Kidney epithelial cell (primary cell): ENCODE measurements around the gene IQCE. TPM values are rescaled to one million over a fixed set of nuclear protein-coding genes. Genes with fewer than 3 reads are reported as not detected.

Experiments
- DNase-seq: peaks from one replicate; pipeline ENCODE4 v3.0.0-alpha.2; 2010; ENCODE audit warnings: low read depth
- H3K27me3 ChIP-seq: 2 replicates; pipeline ENCODE4 v1.6.0; 2011; ENCODE audit warnings: low read length; ENCODE audit not compliant: control insufficient read depth, insufficient read depth
- H3K36me3 ChIP-seq: 2 replicates; pipeline ENCODE4 v1.5.1; 2011; ENCODE audit warnings: low read length; ENCODE audit not compliant: control insufficient read depth, insufficient read depth
- H3K4me3 ChIP-seq: 2 replicates; pipeline ENCODE4 v1.5.1; 2011; ENCODE audit warnings: low read depth, mild to moderate bottlenecking, control low read depth, low read length
- total RNA-seq: library from RNA; depleted of rRNA; stranded (reverse); fragments of >200 nt; gene quantifications from 2 replicates; pipeline ENCODE4 v1.2.3, GENCODE V29; 2015
- TF ChIP-seq, protein P1 (sequence below): IDR thresholded peaks from 2 replicates; pipeline ENCODE4 v1.5.1; 2011; ENCODE audit warnings: mild to moderate bottlenecking, moderate library complexity, low read length, control low read depth, inconsistent platforms; ENCODE audit not compliant: insufficient read depth, poor library complexity, severe bottlenecking

The IQCE gene
- total RNA-seq, 1 donor from 2014 or later, result 18.0 TPM

DNA sequence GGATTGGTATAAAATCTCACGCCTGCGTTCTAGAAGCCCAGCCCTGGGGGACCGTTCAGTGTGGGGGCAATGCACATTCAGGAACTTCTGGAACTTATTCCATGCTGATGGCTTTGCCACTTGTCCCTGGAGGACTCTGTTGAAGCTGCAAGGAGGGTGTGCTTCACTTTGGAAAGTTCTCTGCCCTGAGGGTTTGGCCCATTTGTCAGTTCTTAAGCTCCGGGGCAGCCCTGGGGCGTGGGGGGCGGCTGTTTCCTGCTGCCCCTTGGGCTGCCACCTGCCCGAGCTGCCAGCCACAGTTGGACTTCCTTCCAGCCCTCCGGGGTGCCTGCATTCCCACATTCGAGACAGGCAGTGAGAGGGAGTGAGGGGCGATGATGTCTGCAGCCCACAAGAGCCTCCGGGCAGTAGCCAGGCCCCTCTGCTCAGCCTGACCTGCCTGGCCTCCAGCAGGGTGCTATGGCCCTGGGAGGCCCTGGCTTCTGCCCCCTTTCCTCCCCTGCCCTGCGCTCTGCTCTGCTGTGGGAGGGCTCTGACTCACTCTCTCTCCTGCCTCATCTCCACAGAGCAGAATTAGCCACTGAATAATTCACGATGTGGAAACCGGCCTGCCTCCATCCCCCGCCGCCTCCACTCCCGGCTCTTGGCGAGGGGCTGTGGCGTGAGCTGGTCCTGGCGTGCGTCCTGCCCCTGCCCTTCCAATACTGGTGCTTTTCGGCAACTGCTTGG is 74.9 kb downstream of the IQCE start:
- TF ChIP-seq, protein P1, sequence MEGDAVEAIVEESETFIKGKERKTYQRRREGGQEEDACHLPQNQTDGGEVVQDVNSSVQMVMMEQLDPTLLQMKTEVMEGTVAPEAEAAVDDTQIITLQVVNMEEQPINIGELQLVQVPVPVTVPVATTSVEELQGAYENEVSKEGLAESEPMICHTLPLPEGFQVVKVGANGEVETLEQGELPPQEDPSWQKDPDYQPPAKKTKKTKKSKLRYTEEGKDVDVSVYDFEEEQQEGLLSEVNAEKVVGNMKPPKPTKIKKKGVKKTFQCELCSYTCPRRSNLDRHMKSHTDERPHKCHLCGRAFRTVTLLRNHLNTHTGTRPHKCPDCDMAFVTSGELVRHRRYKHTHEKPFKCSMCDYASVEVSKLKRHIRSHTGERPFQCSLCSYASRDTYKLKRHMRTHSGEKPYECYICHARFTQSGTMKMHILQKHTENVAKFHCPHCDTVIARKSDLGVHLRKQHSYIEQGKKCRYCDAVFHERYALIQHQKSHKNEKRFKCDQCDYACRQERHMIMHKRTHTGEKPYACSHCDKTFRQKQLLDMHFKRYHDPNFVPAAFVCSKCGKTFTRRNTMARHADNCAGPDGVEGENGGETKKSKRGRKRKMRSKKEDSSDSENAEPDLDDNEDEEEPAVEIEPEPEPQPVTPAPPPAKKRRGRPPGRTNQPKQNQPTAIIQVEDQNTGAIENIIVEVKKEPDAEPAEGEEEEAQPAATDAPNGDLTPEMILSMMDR, result no peak
- no peaks in the 10 kb centered on the region for H3K27me3 ChIP-seq
- peak overlapping the region; percentile 99 for H3K4me3 ChIP-seq
- DNase-seq, result no peak
- H3K36me3 ChIP-seq, result no peaks in the 10 kb centered on the region

DNA sequence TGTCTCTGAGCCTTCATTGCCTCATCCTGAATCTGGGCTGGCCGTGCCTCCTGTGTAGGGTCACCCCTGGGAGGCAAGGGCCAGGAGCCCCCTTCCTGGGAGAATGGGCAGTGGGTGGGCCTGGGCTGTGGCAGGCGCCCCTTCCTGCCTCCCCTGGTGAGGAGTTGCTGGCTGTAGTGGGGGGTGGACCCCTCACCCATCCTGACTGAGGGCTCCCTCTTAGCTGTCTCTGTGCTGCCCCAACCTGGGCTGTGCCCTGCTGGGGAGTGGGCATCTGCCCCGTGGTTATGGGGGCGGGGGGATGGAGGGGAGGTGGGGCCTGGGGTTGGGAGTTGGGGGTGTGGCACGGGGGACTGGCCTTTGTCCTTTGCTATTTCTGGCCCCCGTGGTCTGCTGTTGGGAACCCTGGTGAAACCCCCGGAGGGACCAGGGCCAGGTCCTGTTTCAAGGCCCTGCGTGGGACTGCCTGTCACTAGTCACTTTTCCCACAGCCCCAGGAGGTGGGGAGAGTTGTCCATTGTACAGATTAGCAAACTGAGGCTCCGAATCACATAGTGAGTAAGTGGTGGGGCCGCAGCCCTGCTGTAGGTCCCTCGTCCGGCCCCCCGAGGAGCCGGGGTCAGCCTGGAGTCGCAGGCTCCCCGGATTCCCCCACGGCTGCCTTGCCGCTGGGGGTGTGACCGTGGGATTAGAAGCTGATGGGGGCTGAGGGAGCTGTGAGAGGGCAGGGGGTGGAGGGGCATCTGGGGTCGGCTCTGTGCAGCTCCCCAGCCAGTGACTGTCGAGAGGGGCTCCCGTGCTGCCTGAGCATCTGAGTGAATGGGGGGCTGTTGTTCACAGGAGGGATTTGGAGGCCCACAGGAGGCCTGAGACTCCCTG is 75.7 kb downstream of the IQCE start:
- peak overlapping the region; percentile 99 for H3K4me3 ChIP-seq
- no peak for DNase-seq
- TF ChIP-seq, protein P1, result no peak

DNA sequence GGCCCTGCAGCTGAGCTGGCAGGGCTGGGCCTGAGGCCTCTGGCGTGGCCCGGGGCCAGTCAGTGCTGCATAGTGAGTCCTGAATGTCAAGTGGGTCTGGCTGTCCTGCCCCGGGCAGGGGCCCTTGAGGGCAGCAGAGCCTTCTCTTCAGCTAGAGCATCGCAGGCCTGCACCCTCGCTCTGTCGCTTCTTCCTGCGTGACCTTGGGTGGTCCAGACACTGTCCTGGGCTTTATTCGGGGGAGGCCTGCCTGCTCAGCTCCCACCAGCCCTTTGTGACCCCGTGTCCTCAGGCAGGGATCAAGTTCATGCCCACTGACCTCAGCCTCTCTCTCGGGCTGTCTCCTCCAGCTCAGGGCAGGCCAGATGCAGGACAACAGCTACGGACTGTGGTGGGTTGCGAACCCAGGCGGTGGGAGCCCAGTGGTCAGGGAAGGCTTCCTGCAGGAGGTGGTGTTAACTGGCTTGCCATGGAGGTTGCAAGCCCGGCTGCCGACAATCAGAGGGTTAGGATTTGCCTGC is 76.4 kb downstream of the IQCE start:
- Histone ChIP-seq H3K36me3 (no peaks in the 10 kb centered on the region), H3K4me3 (no peak overlapping the region), H3K27me3 (no peaks in the 10 kb centered on the region)
- no peak for DNase-seq
- TF ChIP-seq, protein P1, result no peak

More for the DNA sequence above, 75.7 kb downstream of the IQCE start:
- Histone ChIP-seq H3K27me3 (no peaks in the 10 kb centered on the region), H3K36me3 (no peaks in the 10 kb centered on the region)

DNA sequence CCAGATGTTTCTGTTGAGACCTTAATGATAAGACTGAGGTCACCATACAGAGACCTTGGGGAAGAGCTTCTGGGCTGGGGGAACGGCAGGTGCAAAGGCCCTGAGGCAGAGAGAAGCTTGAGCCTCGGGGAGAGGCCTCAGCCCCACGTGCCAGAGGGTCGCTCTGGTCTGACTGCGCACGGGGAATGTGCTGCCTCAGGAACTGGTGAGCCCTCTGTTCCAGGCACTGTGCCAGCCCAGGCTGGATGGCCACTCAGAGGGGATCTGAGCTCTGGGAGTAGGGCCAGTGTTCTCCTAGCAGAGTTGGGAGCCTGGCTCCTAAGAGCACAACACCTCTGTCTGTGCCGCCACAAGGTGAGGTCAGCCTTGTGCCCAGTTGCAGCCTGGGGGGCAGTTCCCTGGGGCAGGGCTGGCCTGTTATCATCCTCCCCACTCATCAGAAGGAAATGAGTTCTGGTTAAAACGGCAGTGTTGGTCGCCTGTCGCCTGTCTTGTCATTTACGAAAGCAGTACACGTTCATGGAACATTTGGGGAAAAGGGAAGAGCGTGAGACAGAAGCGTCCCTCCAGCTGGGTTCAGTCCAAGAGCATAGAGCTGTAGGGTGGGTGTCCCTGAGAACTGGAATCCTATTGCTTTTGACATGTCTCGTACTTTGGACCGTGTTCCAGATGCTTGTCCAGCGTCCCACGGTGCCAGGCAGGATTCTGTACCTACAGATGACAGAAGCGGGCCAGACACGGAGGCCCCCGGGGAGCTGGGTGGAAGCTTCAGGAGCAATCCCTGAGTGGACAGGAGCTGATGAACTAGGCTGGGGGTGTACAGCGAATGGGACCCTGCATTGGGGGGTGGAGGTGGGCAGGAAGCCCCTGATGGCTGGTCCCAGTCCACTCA is 77.3 kb downstream of the IQCE start:
- no peaks in the 10 kb centered on the region for H3K36me3 ChIP-seq
- H3K4me3 ChIP-seq, result no peak overlapping the region
- H3K27me3 ChIP-seq, result no peaks in the 10 kb centered on the region
- no peak for DNase-seq
- TF ChIP-seq, protein P1, result no peak

DNA sequence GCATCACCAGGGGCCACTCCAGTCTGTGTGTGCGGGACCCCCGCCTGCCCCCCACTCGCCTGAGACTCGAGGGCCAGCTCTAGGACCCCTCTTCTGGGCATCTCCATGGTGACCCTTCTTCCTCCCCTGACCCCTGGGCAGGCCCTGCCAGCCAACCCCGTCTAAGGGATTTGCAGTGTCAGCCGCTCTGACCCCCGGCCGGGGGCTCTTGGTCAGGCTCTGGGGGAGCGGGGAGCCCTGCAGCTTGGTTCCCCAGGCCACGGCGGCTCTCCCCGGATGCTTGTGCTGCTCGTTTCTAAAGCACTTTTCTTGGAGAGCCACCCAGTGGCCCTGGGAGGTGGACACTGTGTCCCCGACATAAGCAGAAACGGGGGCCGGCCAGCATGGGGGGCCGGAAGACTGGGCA is 78.3 kb downstream of the IQCE start:
- Histone ChIP-seq H3K4me3 (no peak overlapping the region), H3K27me3 (no peaks in the 10 kb centered on the region), H3K36me3 (no peaks in the 10 kb centered on the region)
- TF ChIP-seq, protein P1, result no peak
- no peak for DNase-seq
